Measurements from ENCODE around the gene ZP3.
"Not testable (repeated sequence)": the region's sequence is repeated elsewhere in the genome, so short reads cannot be mapped to it uniquely, and the experiment has no call there.

ZP3 gene

DNA sequence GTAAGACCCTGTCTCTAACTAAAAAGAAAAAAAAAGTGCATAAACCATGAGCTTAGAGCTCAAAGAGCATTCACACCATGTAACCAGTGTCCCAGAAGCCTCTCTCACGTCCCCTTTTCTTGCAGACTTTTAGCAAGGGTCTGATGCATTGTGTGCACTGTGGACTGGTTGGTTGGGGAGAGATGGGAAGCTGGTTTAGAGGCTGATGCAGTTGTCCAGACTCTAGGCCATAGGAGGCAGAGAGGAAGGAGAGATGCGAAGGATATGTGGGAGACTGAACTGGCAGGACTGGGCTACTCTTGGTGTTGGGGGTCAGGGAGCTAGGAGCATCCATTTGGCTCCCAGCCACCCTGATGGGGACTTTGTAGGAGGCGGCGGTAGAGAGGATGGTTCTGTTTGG, 17.0 kb upstream of the ZP3 start:
- no peak for DNase-seq

DNA sequence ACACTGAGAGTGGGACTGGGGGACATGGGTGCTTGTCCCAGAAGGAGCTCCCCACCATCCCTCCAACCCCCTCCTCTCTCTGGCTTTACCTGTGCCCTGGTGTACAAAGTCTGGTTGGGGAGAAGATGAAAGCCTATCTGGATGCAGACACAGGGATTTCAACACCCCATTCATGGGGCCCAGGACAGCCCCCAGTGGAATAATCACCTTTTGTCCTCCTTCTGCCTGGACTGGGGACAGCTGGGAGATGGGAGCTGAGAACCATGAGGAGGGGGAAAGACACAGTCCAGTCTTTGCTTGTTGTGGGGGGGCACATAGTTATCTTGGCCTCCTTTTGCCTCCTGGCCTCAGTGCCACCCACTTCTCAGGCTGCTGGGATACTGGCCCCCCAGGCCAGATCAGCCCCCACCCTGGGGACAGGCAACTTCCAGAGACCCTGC, 16.6 kb upstream of the ZP3 start:
- no peak for DNase-seq

DNA sequence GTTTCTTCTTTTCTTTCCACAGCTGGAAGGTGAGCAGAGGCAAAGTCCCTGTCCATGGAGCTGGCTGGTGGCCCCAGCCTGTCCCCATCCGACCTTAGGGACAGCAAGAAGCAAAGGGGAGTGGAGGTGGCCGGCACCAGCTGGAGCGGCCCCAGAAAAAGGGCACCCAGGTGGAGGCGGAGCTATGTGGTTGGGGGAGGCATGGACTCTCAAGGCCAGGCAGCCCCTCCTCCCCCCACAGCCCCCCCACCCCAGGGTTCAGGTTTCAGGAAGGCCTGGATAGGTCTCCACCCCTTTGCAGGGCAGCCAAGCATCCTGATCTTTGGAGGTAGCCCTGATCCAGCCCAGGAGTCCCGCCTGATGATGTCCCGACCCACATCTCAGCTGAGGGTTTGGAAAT, 15.2 kb upstream of the ZP3 start, which contains the start of gene SSC4D:
SSC4D (minus strand) TSS at position 161 of the 400 bp plus-strand sequence. CDS start 5,258 bp downstream, outside the sequence.
- no peak for DNase-seq

DNA sequence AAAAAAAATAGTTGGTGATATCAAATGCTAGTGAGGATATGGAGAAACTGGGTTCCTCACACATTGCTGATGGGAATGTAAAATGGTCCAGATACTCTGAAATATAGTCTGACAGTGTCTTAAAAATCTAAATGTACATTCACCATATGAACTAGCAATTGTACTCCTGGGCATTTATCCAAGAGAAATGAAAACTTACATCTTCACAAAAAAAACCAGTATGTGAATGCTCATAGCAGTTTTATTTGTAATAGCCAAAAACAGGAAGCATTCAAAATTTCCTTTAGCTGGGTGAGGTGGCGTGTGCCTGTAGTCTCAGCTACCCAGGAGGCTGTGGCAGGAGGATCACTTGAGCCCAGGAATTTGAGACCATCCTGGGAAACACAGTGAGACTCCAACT, 13.1 kb upstream of the ZP3 start:
- DNase-seq, result no peak

DNA sequence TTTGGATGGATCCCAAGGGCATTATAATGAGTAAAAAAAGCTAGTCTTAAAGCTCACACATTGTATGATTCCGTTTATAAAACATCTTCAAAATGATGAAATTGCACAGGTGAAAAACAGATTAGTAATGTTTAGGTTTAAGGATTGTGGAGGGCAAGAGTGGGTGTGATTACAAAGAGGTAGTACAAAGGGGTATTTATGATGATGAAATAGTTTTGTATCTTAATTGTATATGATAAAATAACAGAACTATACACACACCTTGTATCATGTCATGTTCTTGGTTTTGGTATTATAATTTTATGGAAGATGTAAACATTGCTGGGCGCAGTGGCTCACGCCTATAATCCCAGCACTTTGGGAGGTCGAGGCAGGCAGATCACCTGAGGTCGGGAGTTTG, 12.5 kb upstream of the ZP3 start:
- DNase-seq, result no peak

DNA sequence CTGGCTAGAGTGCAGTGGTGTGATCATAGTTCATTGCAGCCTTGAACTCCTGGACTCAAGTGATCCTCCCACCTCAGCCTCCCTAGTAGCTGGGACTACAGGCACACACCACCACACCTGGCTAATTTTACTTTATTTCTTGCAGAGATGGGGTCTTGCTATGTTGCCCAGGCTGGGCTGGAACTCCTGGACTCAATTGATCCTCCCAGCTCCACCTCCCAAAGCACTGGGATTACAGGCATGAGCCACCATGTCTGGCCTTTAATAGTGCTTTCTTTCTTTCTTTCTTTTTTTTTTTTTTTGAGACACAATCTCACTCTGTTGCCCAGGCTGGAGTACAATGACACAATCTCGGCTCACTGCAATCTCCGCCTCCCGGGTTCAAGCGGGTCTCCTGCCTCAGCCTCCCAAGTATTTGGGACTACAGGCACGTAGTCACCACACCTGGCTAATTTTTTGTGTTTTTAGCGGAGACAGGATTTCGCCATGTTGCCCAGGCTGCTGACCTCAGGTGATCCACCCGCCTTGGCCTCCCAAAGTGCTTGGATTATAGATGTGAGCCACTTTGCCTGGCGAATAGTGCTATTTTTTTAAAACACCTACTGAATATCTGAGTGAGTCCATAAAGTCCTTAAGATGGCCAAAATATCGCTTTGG, 7.0 kb upstream of the ZP3 start:
- not testable (repeated sequence) for DNase-seq

DNA sequence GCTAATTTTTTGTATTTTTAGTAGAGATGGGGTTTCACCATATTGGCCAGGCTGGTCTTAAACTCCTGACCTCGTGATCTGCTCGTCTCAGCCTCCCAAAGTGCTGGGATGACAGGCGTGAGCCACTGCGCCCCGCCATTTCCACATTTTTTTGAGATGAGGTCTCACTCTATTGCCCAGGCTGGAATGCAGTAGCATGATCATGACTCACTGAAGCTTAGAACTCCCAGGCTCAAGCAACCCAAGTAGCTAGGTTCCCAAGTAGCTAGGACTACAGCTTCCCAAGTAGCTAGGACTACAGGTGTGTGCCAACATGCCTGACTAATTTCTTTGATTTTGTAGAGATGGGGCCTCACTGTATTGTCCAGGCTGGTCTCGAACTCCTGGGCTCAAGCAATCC, 3.7 kb upstream of the ZP3 start:
- not testable (repeated sequence) for DNase-seq

DNA sequence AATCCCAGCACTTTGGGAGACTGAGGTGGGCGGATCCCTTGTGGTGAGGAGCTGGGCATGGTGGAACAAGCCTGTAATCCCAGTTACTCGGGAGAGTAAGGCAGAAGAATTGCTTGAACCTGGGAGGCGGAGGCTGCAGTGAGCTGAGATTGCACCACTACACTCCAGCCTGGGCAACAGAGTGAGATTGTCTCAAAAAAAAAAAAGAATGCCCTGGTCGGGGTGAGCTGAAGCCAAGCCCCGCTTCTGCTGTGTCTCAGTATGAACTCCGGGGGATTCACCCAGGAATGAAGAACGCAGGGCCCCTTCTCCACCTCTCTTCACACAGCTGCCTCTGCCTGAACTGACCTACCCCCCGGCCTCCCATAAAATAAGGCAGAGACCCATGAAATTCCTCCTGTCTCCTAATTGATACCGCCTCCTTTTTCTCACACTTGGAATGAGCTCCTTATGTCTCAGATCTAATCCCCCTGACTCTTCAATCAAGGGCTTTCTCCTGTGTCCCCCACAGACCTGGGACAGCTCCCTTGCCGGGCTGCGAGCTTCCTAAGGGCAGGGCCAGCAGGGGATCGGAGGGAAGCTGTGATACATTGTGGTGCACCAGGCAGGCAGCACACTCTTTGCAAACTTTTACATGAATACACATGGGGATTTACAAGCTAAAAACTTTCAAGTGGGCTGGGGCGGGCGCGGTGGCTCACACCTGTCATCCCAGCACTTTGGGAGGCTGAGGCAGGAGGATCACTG, 911 bp upstream of the ZP3 start:
- no peak for DNase-seq

DNA sequence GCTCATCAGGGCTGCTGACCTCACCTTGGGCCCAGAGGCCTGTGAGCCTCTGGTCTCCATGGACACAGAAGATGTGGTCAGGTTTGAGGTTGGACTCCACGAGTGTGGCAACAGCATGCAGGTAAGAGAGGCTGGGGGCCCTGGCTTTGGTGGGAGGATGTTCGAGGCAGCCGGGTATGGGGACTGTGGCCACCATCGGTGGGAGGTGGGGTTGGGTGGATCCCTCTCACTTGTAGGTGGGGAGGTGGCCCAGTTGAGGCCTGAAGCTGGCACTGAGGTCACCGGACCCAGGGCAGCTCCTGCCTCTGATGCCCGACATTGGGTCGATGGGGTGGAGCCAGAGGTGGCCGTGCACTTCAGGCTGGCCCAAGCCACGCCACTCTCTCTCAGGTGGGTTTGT, 406 bp downstream of the ZP3 start:
- no peak for DNase-seq

DNA sequence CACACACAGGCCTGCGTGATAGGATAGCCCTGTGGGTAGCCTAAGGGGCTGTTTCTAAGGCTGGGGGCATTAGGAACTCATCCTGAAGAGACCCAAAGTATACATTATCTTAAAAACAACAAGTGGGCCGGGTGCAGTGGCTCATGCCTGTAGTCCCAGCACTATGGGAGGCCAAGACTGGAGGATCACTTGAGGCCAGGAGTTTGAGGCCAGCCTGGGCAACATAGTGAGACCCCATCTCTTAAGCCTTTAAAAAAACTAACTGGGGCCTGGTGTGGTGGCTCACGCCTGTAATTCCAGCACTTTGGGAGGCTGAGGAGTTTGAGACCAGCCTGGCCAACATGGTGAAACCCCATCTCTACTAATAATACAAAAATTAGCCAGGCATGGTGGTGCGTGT, 808 bp downstream of the ZP3 start:
- not testable (repeated sequence) for DNase-seq

DNA sequence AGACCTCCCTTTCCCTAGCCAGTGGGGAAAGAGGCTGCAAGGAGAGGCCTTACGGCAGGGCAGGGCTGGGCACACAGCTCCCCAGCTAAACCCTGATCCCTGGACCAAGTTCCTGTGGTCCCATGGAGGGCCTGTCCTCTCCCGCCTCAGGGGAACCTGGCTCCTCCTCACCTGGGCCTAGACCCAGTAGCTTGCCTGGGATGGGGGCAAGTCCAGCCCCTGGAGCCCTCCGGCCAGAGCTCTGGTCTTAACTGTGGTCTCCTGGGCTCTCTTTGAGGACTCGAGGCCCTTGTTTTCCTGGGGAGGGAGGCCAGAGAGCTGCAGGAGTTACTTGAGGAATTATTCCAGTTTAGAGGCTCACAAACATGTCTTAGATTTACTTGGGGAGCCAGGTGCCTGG, 1.5 kb downstream of the ZP3 start:
- DNase-seq, result no peak

DNA sequence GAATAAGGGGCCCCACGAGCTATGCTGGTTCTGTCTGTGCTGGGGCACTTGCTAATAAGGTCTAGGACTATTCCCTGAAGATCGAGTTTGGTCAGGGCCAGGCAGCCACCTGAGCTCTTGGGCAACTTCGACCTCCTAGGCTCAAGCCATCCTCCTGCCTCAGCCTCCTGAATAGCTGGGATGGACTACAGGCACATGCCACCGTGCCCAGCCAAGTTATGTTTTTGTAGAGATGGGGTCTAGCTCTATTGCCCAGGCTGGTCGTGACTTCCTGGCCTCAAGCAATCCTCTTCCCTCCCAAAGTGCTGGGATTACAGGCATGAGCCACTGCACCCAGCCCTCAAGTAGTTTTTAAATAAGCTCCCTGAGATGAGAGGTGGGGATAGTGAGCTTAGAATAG, 2.9 kb downstream of the ZP3 start:
- no peak for DNase-seq

DNA sequence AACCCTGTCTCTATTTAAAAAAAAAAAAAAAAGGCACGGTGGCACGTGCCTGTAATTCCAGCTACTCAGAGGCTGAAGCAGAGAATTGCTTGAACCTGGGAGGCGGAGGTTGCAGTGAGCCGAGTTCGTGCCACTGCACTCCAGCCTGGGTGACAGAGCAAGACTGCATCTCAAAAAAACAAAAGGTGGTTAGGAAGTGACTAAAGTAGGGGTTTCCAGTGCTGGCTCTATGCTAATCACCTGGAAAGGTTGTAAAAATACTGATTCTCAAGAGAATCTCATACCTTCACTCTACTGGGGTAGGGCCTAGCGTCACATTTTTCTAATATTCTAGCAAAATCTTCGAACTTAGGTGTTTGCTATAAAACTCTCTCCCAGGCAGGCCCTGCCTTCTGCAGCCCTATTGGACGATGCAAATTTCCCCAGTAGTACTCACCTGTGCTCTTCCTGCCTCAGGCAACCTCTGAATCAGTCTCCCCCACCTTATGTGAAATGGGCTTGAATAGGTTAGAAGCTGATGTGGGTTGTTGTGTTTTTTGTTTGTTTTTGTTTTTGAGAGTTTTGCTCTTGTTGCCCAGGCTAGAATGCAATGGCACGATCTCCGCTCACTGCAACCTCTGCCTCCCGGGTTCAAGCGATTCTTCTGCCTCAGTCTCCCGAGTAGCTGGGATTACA, 3.5 kb downstream of the ZP3 start:
- no peak for DNase-seq

DNA sequence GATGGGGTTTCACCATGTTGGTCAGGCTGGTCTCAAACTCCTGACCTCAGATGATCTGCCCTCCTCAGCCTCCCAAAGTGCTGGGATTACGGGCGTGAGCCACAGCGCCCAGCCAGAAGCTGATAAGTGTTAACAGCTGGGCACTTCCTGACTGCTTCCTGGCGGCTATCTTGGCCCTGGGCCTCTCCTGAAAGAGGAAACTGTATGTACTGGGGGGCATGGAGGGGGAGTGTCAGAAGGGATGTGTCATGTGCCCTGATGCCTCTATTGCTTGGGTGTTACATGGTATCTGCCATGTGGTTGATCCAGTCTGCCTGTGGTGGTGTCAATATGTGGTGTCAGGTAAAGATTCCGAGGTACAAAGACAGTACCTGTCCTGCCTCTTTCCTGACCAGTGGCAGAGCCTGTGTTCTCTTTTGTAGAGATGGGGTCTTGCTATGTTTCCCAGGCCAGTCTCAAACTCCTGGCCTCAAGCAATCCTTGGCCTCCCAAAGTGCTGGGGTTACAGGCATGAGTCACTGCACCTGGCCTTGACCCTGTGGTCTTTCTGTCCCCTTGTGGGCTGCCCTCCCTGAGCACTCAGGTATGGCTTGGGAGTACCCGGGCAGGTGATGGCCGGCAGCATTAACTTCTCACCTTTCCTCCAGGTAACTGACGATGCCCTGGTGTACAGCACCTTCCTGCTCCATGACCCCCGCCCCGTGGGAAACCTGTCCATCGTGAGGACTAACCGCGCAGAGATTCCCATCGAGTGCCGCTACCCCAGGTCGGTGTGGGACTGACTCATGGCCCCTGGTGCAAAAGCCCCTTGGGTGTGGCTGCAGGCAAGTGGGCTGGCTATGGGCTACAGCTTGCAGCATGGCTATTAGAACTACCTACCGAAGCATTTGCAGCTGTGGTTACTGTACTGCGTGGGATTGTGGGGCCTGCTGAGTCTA, 4.4 kb downstream of the ZP3 start:
- DNase-seq, result no peak

DNA sequence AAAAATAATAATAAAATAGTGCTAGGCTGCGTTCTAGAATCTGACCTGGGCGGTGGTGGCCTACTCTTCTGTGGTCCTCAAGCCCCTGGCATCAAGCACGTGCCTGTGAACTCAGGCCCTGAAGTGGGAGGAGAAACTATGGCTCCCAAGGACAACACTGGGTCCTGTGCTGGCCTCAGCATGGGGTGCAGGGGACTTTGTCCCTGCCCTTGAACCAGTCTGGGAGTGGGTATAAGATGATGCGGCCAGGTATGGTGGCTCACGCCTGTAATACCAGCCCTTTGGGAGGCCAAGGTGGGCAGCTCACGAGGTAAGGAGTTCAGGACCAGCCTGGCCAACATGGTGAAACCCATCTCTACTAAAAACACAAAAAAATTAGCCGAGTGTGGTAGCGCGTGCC, 5.5 kb downstream of the ZP3 start:
- DNase-seq, result no peak

DNA sequence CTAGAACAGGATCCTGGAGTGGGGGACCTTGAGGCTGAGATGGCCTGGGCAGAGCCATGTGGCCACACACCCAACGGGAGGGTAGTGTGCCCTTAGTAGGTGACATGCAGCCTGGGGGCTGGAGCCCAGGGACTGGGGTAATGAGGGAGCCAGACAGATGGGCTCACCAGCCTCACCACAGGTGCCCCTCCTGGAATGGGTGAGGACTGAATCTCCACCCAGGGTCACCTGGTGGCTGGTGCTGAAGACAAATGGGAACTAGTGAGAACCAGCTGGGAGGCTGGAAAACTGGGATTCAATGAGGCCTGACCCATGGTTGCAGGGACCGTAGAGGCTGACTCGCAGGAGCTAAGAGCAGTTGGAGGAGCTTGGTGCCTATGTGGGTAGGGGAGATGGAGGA, 6.1 kb downstream of the ZP3 start:
- DNase-seq, result no peak

DNA sequence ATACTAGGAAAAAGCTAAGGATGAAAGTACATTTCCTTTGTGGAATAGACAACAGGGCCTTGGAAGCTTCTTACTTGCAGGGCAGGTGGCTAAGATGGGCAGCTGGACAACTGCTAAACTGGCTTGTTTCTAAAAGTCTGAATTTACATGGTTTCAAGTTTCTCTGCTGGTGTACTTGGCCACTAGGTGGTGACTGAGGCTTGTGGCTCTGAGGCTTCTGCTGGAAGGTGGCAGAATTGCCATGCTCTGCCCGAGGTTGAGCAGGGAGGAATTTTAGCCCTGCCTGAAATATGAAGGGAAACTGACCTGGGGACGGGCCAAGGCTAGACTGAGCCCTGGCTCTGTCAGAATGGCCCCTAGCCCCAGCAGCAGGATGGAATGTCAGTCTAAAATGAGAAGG, 13.1 kb downstream of the ZP3 start:
- peak; percentile 68 for DNase-seq

DNA sequence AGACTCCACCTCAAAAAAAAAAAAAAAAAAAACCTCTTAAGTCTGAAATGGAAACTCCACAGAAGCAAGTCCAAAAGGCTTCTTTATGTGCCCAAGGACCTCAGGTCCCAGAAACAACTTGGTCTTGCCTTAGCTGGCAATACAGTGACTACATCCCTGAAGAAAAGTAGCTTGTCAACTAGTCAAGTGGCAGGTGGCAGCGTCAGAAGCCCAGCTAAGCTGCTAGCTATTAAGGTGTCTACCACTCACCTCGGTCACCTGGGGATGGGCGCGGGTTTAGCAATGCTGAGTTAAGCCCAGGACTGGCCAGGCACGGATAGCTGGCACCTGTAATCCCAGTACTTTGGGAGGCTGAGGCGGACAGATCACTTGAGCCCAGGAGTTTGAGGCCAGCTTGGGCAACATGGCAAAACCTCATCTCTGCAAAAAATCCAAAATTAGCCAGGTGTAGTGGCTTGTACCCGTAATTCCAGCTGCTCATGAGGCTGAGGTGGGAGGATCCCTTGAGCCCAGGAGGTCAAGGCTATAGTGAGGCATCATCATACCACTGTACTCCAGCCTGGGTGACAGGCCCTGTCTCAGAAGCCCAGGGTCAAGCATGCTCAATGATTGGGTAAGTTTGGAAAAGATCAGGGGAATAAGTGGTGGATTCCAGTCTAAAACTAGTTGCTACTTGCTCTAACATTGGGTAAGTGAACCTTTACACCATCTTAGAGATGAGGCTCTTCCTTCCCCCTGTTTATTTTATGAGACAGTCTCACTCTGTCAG, 14.6 kb downstream of the ZP3 start:
- DNase-seq, result not testable (repeated sequence)

DNA sequence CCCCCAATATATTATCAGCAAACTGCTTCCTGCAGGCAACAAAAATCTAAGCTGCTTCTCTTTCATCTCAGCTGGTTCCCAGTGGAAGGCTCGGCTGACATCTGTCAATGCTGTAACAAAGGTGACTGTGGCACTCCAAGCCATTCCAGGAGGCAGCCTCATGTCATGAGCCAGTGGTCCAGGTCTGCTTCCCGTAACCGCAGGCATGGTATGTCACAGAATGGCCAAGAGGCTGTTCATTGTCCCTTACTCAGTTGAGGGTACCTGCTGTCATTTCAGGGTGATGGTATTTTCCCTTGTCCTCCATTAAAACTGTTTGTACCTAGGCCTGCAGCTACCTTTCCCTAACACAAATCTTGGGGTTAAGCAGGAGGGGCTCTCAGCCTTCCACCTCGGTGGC, 15.7 kb downstream of the ZP3 start:
- DNase-seq, result not testable (repeated sequence)

DNA sequence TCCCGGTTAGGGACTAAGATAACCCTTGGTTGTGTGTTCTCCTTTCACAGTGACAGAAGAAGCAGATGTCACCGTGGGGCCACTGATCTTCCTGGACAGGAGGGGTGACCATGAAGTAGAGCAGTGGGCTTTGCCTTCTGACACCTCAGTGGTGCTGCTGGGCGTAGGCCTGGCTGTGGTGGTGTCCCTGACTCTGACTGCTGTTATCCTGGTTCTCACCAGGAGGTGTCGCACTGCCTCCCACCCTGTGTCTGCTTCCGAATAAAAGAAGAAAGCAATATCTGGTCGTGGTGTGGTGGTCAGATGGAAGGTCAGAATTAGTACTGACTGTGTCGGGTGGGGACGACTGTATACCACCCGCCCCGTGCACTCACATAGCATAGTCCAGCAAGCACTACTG, 17.0 kb downstream of the ZP3 start:
- not testable (repeated sequence) for DNase-seq

DNA sequence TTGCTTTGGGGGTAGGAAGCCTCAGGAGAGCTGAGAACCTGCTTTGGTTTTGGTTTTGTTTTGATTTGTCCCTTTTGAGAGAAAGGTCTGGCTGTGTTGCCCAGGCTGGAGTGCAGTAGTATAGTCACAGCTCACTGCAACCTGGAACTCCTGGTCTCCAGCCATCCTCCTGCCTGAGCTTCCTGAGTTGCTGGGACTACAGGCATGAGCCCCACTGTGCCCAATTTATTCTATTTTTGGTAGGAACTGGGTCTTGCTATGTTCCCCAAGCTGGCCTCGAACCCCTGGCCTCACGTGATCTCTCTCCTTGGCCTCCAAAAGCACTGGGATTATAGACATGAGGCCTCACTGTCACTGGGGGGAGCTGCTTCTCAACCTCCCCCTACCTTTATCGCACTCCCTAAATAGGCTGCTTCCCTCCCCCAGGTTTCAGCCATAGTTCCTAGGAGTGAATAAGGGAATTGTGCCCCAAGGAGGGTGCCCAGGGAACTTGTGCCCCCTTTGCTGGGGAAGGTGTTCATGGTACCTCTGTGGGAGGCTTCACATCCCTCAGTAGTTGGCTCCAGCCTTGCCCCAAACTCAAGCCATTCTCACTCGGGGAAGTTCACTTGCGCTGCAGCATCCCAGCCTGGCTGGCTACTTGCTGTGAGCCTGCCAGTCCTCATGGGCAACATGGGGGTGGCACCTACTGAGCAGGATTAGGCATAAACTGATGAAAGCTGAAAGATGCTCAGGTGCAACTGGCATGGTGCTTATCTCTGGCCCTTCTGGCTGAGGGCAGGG, 18.1 kb downstream of the ZP3 start:
- DNase-seq, result not testable (repeated sequence)

All from stimulated activated CD8-positive, alpha-beta memory T cell treated with anti-CD3 and anti-CD28 coated beads, Interleukin-4, amount 100 ng/mL, for 48 hours (primary cell).